ENCODE data around the gene LYSMD3.

LYSMD3 gene

DNA sequence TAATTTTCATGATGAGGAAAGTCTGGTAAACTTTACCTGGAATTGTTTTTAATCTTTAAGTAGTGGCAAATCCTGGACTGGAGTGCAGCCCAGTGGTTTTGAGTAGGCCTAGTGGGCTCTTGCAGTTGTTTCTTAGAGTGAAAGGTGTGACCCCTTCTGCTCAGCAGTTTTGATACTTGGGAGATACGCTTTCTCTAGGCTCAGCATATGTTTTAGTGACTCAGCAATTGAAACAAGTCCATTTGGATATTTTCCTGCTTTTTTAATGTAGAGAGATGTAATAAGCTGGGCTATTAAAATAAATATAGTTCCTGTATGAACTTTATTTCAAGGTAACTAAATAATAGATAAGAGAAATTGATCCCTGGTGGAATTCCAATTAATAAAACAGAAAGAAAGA, 48.7 kb downstream of the LYSMD3 start:
- H2AFZ ChIP-seq (ENCODE audit: low read depth) = no peak overlapping the region
- no peak overlapping the region for H3K9ac ChIP-seq
- H3K27ac ChIP-seq = no peak overlapping the region
- no peaks in the 10 kb centered on the region for H4K20me1 ChIP-seq (ENCODE audit: insufficient read depth)
- no peak overlapping the region for H3K4me3 ChIP-seq (IDR thresholded peaks at IDR 0.05; ENCODE audit: insufficient read depth, low read depth, low read length)
- no peak overlapping the region; the same call in 1 of the 2 replicates for H3K4me2 ChIP-seq
- H3K36me3 ChIP-seq (ENCODE audit: insufficient read depth) = no peaks in the 10 kb centered on the region; the same call in 1 of the 2 replicates
- H3K27me3 ChIP-seq (ENCODE audit: insufficient read depth, low read depth) = no peaks in the 10 kb centered on the region
- peaks cover 44% of the 10 kb centered on the region for H3K4me1 ChIP-seq (ENCODE audit: low read depth, poor library complexity, severe bottlenecking)
- peaks cover 26% of the 10 kb centered on the region; the same call in 1 of the 2 replicates for H3K79me2 ChIP-seq (ENCODE audit: insufficient read depth, low read depth)
- TF ChIP-seq, protein P1, sequence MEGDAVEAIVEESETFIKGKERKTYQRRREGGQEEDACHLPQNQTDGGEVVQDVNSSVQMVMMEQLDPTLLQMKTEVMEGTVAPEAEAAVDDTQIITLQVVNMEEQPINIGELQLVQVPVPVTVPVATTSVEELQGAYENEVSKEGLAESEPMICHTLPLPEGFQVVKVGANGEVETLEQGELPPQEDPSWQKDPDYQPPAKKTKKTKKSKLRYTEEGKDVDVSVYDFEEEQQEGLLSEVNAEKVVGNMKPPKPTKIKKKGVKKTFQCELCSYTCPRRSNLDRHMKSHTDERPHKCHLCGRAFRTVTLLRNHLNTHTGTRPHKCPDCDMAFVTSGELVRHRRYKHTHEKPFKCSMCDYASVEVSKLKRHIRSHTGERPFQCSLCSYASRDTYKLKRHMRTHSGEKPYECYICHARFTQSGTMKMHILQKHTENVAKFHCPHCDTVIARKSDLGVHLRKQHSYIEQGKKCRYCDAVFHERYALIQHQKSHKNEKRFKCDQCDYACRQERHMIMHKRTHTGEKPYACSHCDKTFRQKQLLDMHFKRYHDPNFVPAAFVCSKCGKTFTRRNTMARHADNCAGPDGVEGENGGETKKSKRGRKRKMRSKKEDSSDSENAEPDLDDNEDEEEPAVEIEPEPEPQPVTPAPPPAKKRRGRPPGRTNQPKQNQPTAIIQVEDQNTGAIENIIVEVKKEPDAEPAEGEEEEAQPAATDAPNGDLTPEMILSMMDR (conservative IDR thresholded peaks at IDR 0.05; ENCODE audit: low read depth, low read length) = no peak

DNA sequence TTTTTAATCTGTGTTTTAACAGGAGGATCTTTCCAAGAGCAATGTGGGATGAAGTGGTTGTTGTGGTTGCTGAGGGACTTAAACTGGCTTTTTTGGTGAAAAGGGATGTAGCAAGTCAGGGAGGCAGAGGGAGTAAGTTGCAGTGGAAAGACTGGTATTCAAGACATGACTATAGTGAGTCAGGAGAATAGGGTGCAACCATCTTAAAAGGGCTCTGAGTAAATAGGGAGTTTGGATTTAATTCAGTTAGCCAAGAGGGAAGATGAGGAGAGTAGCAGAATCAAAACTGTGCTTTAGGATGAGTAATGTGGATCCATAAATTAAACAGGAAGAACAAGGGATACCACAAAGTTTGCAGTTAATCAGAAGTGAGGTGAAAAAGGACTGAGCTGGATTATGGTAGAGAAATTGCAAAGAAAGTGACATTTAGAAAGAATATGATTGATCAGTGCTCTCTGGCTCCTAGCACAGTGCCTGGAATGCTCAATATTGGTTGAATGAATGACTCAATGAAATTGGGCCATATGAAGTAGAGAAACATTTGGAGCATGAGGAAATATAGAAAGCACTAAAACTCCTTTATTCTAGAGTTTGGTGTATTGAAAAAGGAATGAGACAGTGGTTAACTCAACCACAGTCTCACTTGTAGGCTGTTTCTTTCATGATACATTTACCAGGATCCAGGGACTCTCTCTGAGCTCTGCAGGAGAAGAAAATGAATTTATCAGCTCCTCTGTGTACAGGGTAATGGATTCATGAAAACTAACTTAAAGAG, 49.6 kb downstream of the LYSMD3 start:
- Histone ChIP-seq H3K4me3 (IDR thresholded peaks at IDR 0.05; ENCODE audit: insufficient read depth, low read depth, low read length) (no peak overlapping the region), H2AFZ (ENCODE audit: low read depth) (no peak overlapping the region), H3K27ac (no peak overlapping the region), H3K79me2 (ENCODE audit: insufficient read depth, low read depth) (peaks cover 29% of the 10 kb centered on the region; the same call in 1 of the 2 replicates), H3K4me2 (no peak overlapping the region), H3K36me3 (ENCODE audit: insufficient read depth) (no peaks in the 10 kb centered on the region; the same call in 1 of the 2 replicates), H3K9ac (no peak overlapping the region), H3K27me3 (ENCODE audit: insufficient read depth, low read depth) (no peaks in the 10 kb centered on the region), H4K20me1 (ENCODE audit: insufficient read depth) (no peaks in the 10 kb centered on the region), H3K4me1 (ENCODE audit: low read depth, poor library complexity, severe bottlenecking) (peaks cover 47% of the 10 kb centered on the region)
- TF ChIP-seq, protein P1 (conservative IDR thresholded peaks at IDR 0.05; ENCODE audit: low read depth, low read length) = no peak

DNA sequence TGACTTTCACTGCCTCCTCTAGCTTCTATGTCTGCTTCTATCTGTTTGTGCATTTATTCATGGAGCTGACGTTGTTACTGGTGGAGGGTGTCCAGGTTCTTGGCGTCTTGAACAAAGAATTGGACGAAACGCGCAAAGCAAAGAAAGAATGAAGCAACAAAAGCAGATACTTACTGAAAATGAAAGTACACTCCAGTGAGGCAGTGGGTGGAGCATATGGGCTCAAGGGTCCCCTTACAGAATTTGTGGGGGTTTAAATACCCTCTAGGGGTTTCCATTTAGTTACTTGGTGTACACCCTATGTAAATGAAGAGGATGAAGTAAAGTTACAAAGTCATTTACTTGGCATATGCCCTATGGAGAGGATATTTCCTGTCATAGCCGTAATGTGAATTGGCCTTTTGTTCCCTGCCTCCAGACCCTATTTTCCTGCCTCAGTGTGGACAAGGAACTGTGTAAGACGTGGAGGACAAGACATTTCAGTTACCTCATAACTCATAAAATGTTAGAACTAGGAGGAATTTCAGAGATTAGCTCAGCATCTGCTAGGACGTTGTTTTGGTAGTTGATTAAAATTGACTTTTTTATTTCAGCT, 51.7 kb downstream of the LYSMD3 start:
- Histone ChIP-seq H3K4me3 (IDR thresholded peaks at IDR 0.05; ENCODE audit: insufficient read depth, low read depth, low read length) (no peak overlapping the region), H3K27ac (no peak overlapping the region), H4K20me1 (ENCODE audit: insufficient read depth) (no peaks in the 10 kb centered on the region), H3K4me1 (ENCODE audit: low read depth, poor library complexity, severe bottlenecking) (peaks cover 49% of the 10 kb centered on the region), H3K9ac (no peak overlapping the region), H3K27me3 (ENCODE audit: insufficient read depth, low read depth) (no peaks in the 10 kb centered on the region), H3K4me2 (no peak overlapping the region), H3K79me2 (ENCODE audit: insufficient read depth, low read depth) (peaks cover 40% of the 10 kb centered on the region), H2AFZ (ENCODE audit: low read depth) (no peak overlapping the region), H3K36me3 (ENCODE audit: insufficient read depth) (no peaks in the 10 kb centered on the region; the same call in 1 of the 2 replicates)
- TF ChIP-seq, protein P1 (conservative IDR thresholded peaks at IDR 0.05; ENCODE audit: low read depth, low read length) = no peak

DNA sequence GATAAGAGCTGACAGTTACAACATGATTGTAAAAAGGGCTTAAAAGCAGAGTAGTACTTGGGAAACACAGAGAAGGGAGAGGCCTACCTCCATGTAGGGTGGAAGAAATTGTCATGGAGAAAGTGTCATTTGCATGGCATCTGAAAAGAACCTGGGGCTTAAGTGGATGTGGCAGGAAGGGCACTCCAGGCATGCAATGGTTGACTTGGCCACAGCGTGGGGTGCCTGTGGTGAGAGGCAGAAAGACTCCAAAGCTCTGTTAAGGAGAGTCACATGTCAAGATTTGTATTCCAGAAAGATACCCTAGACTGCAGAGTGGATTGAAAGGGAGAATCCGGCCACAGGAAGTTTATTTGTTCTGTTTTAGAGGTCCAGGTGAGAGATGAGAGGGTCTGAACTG, 52.3 kb downstream of the LYSMD3 start:
- Histone ChIP-seq H3K4me1 (ENCODE audit: low read depth, poor library complexity, severe bottlenecking) (peaks cover 56% of the 10 kb centered on the region), H3K4me2 (no peak overlapping the region), H3K27me3 (ENCODE audit: insufficient read depth, low read depth) (no peaks in the 10 kb centered on the region), H3K4me3 (IDR thresholded peaks at IDR 0.05; ENCODE audit: insufficient read depth, low read depth, low read length) (no peak overlapping the region), H2AFZ (ENCODE audit: low read depth) (no peak overlapping the region), H3K79me2 (ENCODE audit: insufficient read depth, low read depth) (peaks cover 47% of the 10 kb centered on the region), H3K27ac (no peak overlapping the region), H3K9ac (no peak overlapping the region), H3K36me3 (ENCODE audit: insufficient read depth) (no peaks in the 10 kb centered on the region; the same call in 1 of the 2 replicates), H4K20me1 (ENCODE audit: insufficient read depth) (no peaks in the 10 kb centered on the region)
- TF ChIP-seq, protein P1 (conservative IDR thresholded peaks at IDR 0.05; ENCODE audit: low read depth, low read length) = no peak
